ENCODE measurements around the gene SPPL3. TPM values are rescaled to one million over a fixed set of nuclear protein-coding genes. Genes with fewer than 3 reads are reported as not detected.

The SPPL3 gene
- total and polyA plus RNA-seq, 10 donors, result 9.0 to 76.9 (median 44.0) TPM

GRCh38 chr12:120820884-120821510 lies 83.2 kb downstream of the SPPL3 start:
- intact Hi-C loops (cut with DNase I; ENCODE audit: low total_unique reads), result no loop called here
- Histone ChIP-seq H3K9me3 (no peaks in the 10 kb centered on the region), H3K4me3 (no peak overlapping the region), H3K36me3 (no peaks in the 10 kb centered on the region), H3K27ac (no peak overlapping the region), H3K4me1 (peaks cover 0 to 69% (median 27%) of the 10 kb centered on the region in 6 donors), H3K27me3 (replicated peaks in 1 of 7) (no peaks in the 10 kb centered on the region)
- no peak for TF ChIP-seq POLR2AphosphoS5 (IDR thresholded peaks at IDR 0.05)
- no peak for TF ChIP-seq POLR2A (IDR thresholded peaks at IDR 0.05)
- TF ChIP-seq CTCF (IDR thresholded peaks at IDR 0.05 in 8 of 11, conservative IDR thresholded peaks at IDR 0.05 in 3 of 11), result no peak
- DNase-seq, result no peak
- 67 to 80% (median 69%) methylated on average over 7 of the region's 7 CpGs for WGBS, 5 donors

- no peak for DNase-seq
- no peak overlapping the region for H3K4me3 ChIP-seq
- intact Hi-C loops (cut with DNase I; ENCODE audit: low total_unique reads), result no loop called here
- H3K27me3 ChIP-seq (replicated peaks in 1 of 7), result no peaks in the 10 kb centered on the region
- no peak for TF ChIP-seq POLR2AphosphoS5 (IDR thresholded peaks at IDR 0.05)
- H3K9me3 ChIP-seq, result no peaks in the 10 kb centered on the region
- 76 to 92% (median 88%) methylated on average over 2 of the region's 2 CpGs for WGBS, 5 donors
- H3K36me3 ChIP-seq, result no peaks in the 10 kb centered on the region
- H3K4me1 ChIP-seq, result peaks cover 10 to 72% (median 38%) of the 10 kb centered on the region in 6 donors
- no peak overlapping the region for H3K27ac ChIP-seq
These were observed 85.7 kb downstream of the SPPL3 start for GRCh38 chr12:120818416-120818815.

GRCh38 chr12:120817559-120818330 lies 86.4 kb downstream of the SPPL3 start:
- no peaks in the 10 kb centered on the region for H3K36me3 ChIP-seq
- H3K4me3 ChIP-seq, result no peak overlapping the region
- DNase-seq, result no peak
- no peaks in the 10 kb centered on the region for H3K9me3 ChIP-seq
- TF ChIP-seq CTCF (IDR thresholded peaks at IDR 0.05 in 8 of 11, conservative IDR thresholded peaks at IDR 0.05 in 3 of 11) (no peak), POLR2A (IDR thresholded peaks at IDR 0.05) (no peak), POLR2AphosphoS5 (IDR thresholded peaks at IDR 0.05) (no peak)
- intact Hi-C loops (cut with DNase I; ENCODE audit: low total_unique reads), result no loop called here
- H3K27me3 ChIP-seq (replicated peaks in 1 of 7), result no peaks in the 10 kb centered on the region
- peaks cover 10 to 65% (median 35%) of the 10 kb centered on the region in 6 donors for H3K4me1 ChIP-seq
- H3K27ac ChIP-seq, result no peak overlapping the region
- WGBS, 5 donors, result 86 to 95% (median 88%) methylated on average over 6 of the region's 6 CpGs

GRCh38 chr12:120816363-120816762 lies 87.8 kb downstream of the SPPL3 start:
- H3K9me3 ChIP-seq, result no peaks in the 10 kb centered on the region
- H3K27me3 ChIP-seq (replicated peaks in 1 of 7), result no peaks in the 10 kb centered on the region
- no peak overlapping the region for H3K27ac ChIP-seq
- no peaks in the 10 kb centered on the region for H3K36me3 ChIP-seq
- intact Hi-C loops (cut with DNase I; ENCODE audit: low total_unique reads), result no loop called here
- TF ChIP-seq CTCF (IDR thresholded peaks at IDR 0.05 in 8 of 11, conservative IDR thresholded peaks at IDR 0.05 in 3 of 11) (no peak), POLR2AphosphoS5 (IDR thresholded peaks at IDR 0.05) (no peak), POLR2A (IDR thresholded peaks at IDR 0.05) (no peak)
- peaks cover 10 to 56% (median 24%) of the 10 kb centered on the region in 6 donors for H3K4me1 ChIP-seq
- no peak for DNase-seq
- no peak overlapping the region for H3K4me3 ChIP-seq
- WGBS, 5 donors, result 44 to 74% (median 51%) methylated on average over 2 of the region's 2 CpGs
